Gastroesophageal sphincter (tissue), 2 donors: ENCODE measurements around the gene ARL8B.

ENCODE experiments used
- POLR2A ChIP-seq, 2 donors: fragments of 450-650 bp; IDR thresholded peaks; one replicate each; pipeline ENCODE4 v1.6.1; 2017; ENCODE audit warnings: antibody characterized with exemption in 2 of 2, mild to moderate bottlenecking in 2 of 2, moderate library complexity in 1 of 2
- POLR2AphosphoS5 ChIP-seq: sonication (generic); formaldehyde crosslinking; IDR thresholded peaks from one replicate; pipeline ENCODE4 v1.6.1; 2017; ENCODE audit warnings: antibody characterized with exemption

GRCh38 chr3:5134019-5134391, 11.9 kb downstream of the ARL8B start:
- TF ChIP-seq POLR2AphosphoS5 (no peak), POLR2A (IDR thresholded peaks at IDR 0.05) (no peak)
